ENCODE data around the gene MMS19.

DNA sequence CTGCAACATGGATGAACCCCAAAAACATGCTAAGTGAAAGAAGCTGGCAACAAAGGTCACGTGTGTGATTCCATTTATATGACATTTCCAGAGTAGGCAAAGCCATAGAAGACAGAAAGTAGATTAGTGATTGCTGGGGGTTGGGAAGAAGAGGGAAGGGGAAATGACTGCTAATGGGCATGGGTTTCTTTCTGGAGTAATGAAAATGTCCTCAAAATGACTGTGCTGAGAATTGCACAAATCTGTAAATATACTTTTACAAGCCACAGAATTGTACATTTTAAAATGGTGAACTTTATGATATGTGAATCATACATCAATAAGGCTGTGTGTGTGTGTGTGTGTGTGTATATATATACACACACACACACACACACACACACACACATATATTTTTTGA is 15.8 kb downstream of the MMS19 start:
- TF ChIP-seq, protein P1, sequence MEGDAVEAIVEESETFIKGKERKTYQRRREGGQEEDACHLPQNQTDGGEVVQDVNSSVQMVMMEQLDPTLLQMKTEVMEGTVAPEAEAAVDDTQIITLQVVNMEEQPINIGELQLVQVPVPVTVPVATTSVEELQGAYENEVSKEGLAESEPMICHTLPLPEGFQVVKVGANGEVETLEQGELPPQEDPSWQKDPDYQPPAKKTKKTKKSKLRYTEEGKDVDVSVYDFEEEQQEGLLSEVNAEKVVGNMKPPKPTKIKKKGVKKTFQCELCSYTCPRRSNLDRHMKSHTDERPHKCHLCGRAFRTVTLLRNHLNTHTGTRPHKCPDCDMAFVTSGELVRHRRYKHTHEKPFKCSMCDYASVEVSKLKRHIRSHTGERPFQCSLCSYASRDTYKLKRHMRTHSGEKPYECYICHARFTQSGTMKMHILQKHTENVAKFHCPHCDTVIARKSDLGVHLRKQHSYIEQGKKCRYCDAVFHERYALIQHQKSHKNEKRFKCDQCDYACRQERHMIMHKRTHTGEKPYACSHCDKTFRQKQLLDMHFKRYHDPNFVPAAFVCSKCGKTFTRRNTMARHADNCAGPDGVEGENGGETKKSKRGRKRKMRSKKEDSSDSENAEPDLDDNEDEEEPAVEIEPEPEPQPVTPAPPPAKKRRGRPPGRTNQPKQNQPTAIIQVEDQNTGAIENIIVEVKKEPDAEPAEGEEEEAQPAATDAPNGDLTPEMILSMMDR (conservative IDR thresholded peaks at IDR 0.05; ENCODE audit: low read depth, low read length) = no peak
- TF ChIP-seq EZH2 (IDR thresholded peaks at IDR 0.05; ENCODE audit: borderline replicate concordance, low read depth, low read length, poor library complexity, severe bottlenecking) = no peak

Data from A673 (cell line).